Heart right ventricle (tissue), 16 donors: ENCODE measurements around the gene GATM. TPM values are rescaled to one million over a fixed set of nuclear protein-coding genes. Genes with fewer than 3 reads are reported as not detected.

ENCODE experiments used
- ATAC-seq, 8 donors: fragments of 200-7000 bp; cut with Tn5 transposase; one replicate each; pipeline ENCODE4 v1.9.1; 2020; ENCODE audit warnings: mild to moderate bottlenecking in 8 of 8, moderate library complexity in 8 of 8, moderate number of reproducible peaks in 1 of 8
- DNase-seq, 2 donors: peaks; one replicate each; pipeline ENCODE4 v3.0.0-alpha.2; 2020
- H3K27ac ChIP-seq, 10 donors: fragments of 200-600 bp; sonication (generic) in 2 of 10; one replicate each; pipeline versions ENCODE4 v1.5.0 to v1.8.0; 2020 to 2022; ENCODE audit warnings: mild to moderate bottlenecking in 3 of 10
- H3K27me3 ChIP-seq, 7 donors: fragments of 200-600 bp; one replicate each; pipeline ENCODE4 v1.8.0; 2021 to 2022; ENCODE audit warnings: mild to moderate bottlenecking in 2 of 7
- H3K36me3 ChIP-seq, 9 donors: fragments of 200-600 bp; sonication (generic) in 1 of 9; one replicate each; pipeline versions ENCODE4 v1.5.0 to v1.8.0; 2020 to 2022; ENCODE audit warnings: mild to moderate bottlenecking in 2 of 9
- H3K4me1 ChIP-seq, 9 donors: fragments of 200-600 bp; sonication (generic) in 1 of 9; one replicate each; pipeline versions ENCODE4 v1.5.0 to v1.8.0; 2020 to 2022; ENCODE audit warnings: mild to moderate bottlenecking in 4 of 9
- H3K4me3 ChIP-seq, 10 donors: fragments of 200-600 bp; sonication (generic) in 2 of 10; one replicate each; pipeline versions ENCODE4 v1.5.0 to v1.8.0; 2020 to 2022; ENCODE audit warnings: mild to moderate bottlenecking in 7 of 10, moderate library complexity in 2 of 10
- H3K9me3 ChIP-seq, 11 donors: fragments of 200-600 bp in 10 of 11; sonication (generic) in 2 of 11; one replicate each; pipeline versions ENCODE4 v1.5.0 to v1.8.0; 2013 to 2022; ENCODE audit warnings: mild to moderate bottlenecking in 2 of 11, control low read depth in 1 of 11, moderate library complexity in 1 of 11
- WGBS, 2 donors: extraction: QIAGEN DNeasy Blood & Tissue Kit; methylation state at CpG; one replicate each; pipeline ENCODE4 v1.1.7; 2013; ENCODE audit warnings: inconsistent platforms in 1 of 2; 5-methylcytosine and 5-hydroxymethylcytosine counted together
- intact Hi-C, 10 donors: fragments of 100-400 bp; cut with DNase I; formaldehyde crosslinking; loops; one replicate each; pipeline versions ENCODE4 v1.11.1 to v1.14.2; 2022
- polyA plus RNA-seq, 2 donors: library from polyadenylated mRNA; stranded (reverse); fragments of 200-250 nt; gene quantifications; one replicate each; pipeline ENCODE4 v1.2.3, GENCODE V29; 2013
- total RNA-seq, 10 donors: library from RNA; stranded (reverse); fragmentation: NEBNext Ultra II Directional in 3 of 10; extraction: Animal tissue kit (Norgen Biotek cat#: 25700) in 3 of 10; gene quantifications; one replicate each; pipeline versions ENCODE4 v1.2.1 to v1.2.4, GENCODE V29; 2021 to 2023
- TF ChIP-seq, protein P1 (sequence below), 9 donors: fragments of 200-600 bp; sonication (generic) in 2 of 9; IDR thresholded peaks; one replicate each; pipeline versions ENCODE4 v1.5.0 to v1.8.0; 2021 to 2022; ENCODE audit warnings: antibody characterized with exemption in 9 of 9, mild to moderate bottlenecking in 5 of 9, moderate library complexity in 1 of 9
- donor health status: Arrhythmogenic right ventricular cardiomyopathy.
- donor health status: ischemic (EF 13 %, LVEDD 7.1; RV severe dilation, severe dysfunction).
- donor health status: healthy with polysubstance abuse.
- donor health status: DM: no; HTN: yes; CAD: no.
- donor health status: DM: no; HTN: no; CAD: no.
- donor health status: ischemic (EF 25% LVEDD 6.9; RV normal size, moderate dysfunction).
- donor health status: ischemic (EF 25% LVEDD 5.7; RV mildly dilated, moderate dysfunction).
- donor health status: healthy.
- donor health status: DM: yes; HTN: yes; CAD: no.
- donor health status: Ischemic cardiomyopathy.
- donor health status: ischemic (EF 35%, LVEDD 5.7; RV mildly dilated, moderate dysfunction).
- donor health status: nonischemic (EF 11% LVEDD 7.7; RV severe dilation, severe dysfunction).
- donor health status: DM: yes; HTN: yes; CAD: no.
- donor health status: PGD.
- donor health status: ischemic (EF 29% LVEDD 5.4; RV normal size, mild dysfunction).
- donor health status: nonischemic (EF 23%, LVEDD 6.1; RV moderate dilation, normal function).

GATM gene
- total and polyA plus RNA-seq, 12 donors = 4.7 to 97.8 (median 27.4) TPM

DNA sequence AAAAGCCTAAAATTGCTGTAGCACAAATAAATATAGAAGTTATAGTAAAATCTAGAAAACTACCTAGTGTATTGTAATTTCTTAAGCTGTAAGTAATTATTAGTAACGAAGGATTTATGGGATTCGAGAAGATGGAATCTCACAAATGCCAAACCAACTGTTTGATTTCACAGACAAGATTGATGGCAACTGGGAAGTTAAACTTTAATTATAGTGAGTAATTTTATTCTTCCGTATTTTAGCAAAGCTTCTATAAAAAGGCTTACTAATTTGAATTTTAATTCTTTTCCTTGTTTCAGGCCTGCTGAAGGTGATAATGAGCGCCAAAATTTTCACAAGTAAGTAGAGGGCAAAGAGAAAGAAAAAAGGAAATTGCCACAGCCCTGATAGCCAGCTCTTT is 36.6 kb downstream of the GATM start:
- TF ChIP-seq, protein P1, sequence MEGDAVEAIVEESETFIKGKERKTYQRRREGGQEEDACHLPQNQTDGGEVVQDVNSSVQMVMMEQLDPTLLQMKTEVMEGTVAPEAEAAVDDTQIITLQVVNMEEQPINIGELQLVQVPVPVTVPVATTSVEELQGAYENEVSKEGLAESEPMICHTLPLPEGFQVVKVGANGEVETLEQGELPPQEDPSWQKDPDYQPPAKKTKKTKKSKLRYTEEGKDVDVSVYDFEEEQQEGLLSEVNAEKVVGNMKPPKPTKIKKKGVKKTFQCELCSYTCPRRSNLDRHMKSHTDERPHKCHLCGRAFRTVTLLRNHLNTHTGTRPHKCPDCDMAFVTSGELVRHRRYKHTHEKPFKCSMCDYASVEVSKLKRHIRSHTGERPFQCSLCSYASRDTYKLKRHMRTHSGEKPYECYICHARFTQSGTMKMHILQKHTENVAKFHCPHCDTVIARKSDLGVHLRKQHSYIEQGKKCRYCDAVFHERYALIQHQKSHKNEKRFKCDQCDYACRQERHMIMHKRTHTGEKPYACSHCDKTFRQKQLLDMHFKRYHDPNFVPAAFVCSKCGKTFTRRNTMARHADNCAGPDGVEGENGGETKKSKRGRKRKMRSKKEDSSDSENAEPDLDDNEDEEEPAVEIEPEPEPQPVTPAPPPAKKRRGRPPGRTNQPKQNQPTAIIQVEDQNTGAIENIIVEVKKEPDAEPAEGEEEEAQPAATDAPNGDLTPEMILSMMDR (IDR thresholded peaks at IDR 0.05) = no peak
- H3K4me1 ChIP-seq = peaks cover 0 to 10% (median 0%) of the 10 kb centered on the region in 9 donors
- 90 to 93% methylated on average over 4 of the region's 4 CpGs for WGBS, 2 donors

DNA sequence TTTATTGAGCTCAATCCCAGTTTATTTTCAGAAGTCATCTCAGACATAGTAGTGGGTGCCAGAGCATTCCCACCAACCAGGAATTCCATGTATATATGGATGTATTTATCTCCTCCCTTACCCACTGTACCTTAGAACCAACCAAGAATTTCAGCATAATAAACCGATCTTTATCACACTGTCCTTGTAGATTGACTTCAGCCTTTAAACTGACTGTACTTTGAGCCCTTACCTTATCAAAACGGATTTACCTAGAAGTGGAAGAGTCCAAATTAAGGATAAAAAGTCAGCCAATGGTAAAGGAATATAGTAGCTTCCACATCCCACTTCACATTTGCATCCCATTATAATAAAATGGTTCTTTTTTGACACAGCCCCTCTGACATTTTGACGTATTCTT is 37.9 kb downstream of the GATM start:
- Histone ChIP-seq H3K27ac (no peak overlapping the region), H3K27me3 (peaks cover 0 to 7% (median 0%) of the 10 kb centered on the region in 7 donors), H3K4me3 (no peak overlapping the region), H3K4me1 (no peaks in the 10 kb centered on the region), H3K9me3 (no peaks in the 10 kb centered on the region), H3K36me3 (no peaks in the 10 kb centered on the region)
- intact Hi-C loops = no loop called here
- TF ChIP-seq, protein P1 (IDR thresholded peaks at IDR 0.05) = no peak
- no peak for ATAC-seq
- WGBS, 2 donors = 85 to 87% methylated on average over 3 of the region's 3 CpGs
- no peak for DNase-seq

More for the DNA sequence above, 36.6 kb downstream of the GATM start:
- Histone ChIP-seq H3K27me3 (peaks cover 0 to 7% (median 0%) of the 10 kb centered on the region in 7 donors), H3K9me3 (no peaks in the 10 kb centered on the region), H3K27ac (no peak overlapping the region), H3K36me3 (no peaks in the 10 kb centered on the region), H3K4me3 (no peak overlapping the region)
- no peak for ATAC-seq
- no peak for DNase-seq
- intact Hi-C loops = no loop called here

DNA sequence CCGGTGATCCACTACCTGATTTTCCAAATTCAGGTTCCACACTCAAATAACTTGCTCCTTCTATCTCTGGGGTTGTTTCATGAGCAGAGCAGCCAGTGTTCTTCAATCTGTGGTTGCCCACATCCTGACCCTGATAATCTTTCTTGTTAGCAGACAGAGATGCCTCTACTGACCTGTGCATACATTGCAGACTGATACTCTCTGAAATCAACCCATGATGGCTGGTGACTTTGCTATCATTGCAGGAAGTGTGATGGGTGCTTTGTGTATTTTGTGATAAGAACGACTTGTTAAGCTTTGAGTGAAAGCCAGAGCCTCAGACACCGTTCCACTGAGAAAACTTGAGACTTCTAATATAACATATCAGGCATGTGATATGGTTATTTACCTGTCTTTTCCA is 39.9 kb downstream of the GATM start:
- TF ChIP-seq, protein P1 (IDR thresholded peaks at IDR 0.05) = no peak
- no peaks in the 10 kb centered on the region for H3K36me3 ChIP-seq
- peaks cover 0 to 14% (median 10%) of the 10 kb centered on the region in 9 donors for H3K4me1 ChIP-seq
- H3K27ac ChIP-seq = no peak overlapping the region
- ATAC-seq (no peak), DNase-seq (no peak)
- no peaks in the 10 kb centered on the region for H3K9me3 ChIP-seq
- 50 to 56% methylated on average over 3 of the region's 3 CpGs for WGBS, 2 donors
- intact Hi-C loops = no loop called here
- H3K27me3 ChIP-seq = peaks cover 0 to 7% (median 0%) of the 10 kb centered on the region in 7 donors
- H3K4me3 ChIP-seq = no peak overlapping the region

- peaks cover 0 to 4% (median 0%) of the 10 kb centered on the region in 7 donors for H3K27me3 ChIP-seq
- 58 to 69% methylated on average over 1 of the region's 1 CpG for WGBS, 2 donors
- intact Hi-C loops = no loop called here
- DNase-seq (no peak), ATAC-seq (no peak)
- no peak overlapping the region for H3K4me3 ChIP-seq
- no peak overlapping the region for H3K27ac ChIP-seq
- TF ChIP-seq, protein P1 (IDR thresholded peaks at IDR 0.05) = no peak
- no peaks in the 10 kb centered on the region for H3K36me3 ChIP-seq
- H3K4me1 ChIP-seq = peaks cover 0 to 24% (median 11%) of the 10 kb centered on the region in 9 donors
- H3K9me3 ChIP-seq = no peaks in the 10 kb centered on the region
These were observed 41.1 kb downstream of the GATM start for GRCh38 chr15:45337224-45337623.
